HEK293T (cell line): Measurements from ENCODE around the gene ADISSP.

Experiments used
- CTCF ChIA-PET: fragments of 350-600 bp; formaldehyde crosslinking; extraction: SDS; loops from one replicate; lab custom pipeline; 2021; ENCODE audit warnings: antibody characterized with exemption, inconsistent platforms; lab: Yijun Ruan, JAX
- POLR2A ChIA-PET: fragments of 350-600 bp; formaldehyde crosslinking; extraction: SDS; loops from one replicate; lab custom pipeline; 2020; ENCODE audit warnings: antibody characterized with exemption, inconsistent platforms; lab: Yijun Ruan, JAX
- DNase-seq: peaks from one replicate; pipeline ENCODE4 v3.0.0; 2012; ENCODE audit warnings: mixed read lengths; ENCODE audit errors: extremely low spot score
- ARNT ChIP-seq: fragments of 450-650 bp; IDR thresholded peaks from 2 replicates; pipeline ENCODE4 v1.6.1; 2017; ENCODE audit warnings: mild to moderate bottlenecking
- BHLHE40 ChIP-seq: fragments of 450-650 bp; IDR thresholded peaks from 2 replicates; pipeline ENCODE4 v1.6.1; 2016; ENCODE audit warnings: mild to moderate bottlenecking, moderate library complexity, borderline replicate concordance
- CTBP1 ChIP-seq: fragments of 450-650 bp; IDR thresholded peaks from 2 replicates; pipeline ENCODE4 v1.6.1; 2016; ENCODE audit warnings: borderline replicate concordance
- ELF4 ChIP-seq: fragments of 450-650 bp; IDR thresholded peaks from 2 replicates; pipeline ENCODE4 v1.6.1; 2017; ENCODE audit warnings: antibody characterized with exemption
- FOXA1 ChIP-seq: fragments of 450-650 bp; IDR thresholded peaks from 2 replicates; pipeline ENCODE4 v1.6.1; 2016; ENCODE audit warnings: mild to moderate bottlenecking
- FOXK2 ChIP-seq: fragments of 450-650 bp; IDR thresholded peaks from 2 replicates; pipeline ENCODE4 v1.6.1; 2016; ENCODE audit warnings: mild to moderate bottlenecking
- FOXM1 ChIP-seq: fragments of 450-650 bp; IDR thresholded peaks from 2 replicates; pipeline ENCODE4 v1.6.1; 2017; ENCODE audit warnings: mild to moderate bottlenecking, borderline replicate concordance
- HDGF ChIP-seq: fragments of 450-650 bp; IDR thresholded peaks from 2 replicates; pipeline ENCODE4 v1.6.1; 2017; ENCODE audit warnings: antibody characterized with exemption, borderline replicate concordance
- L3MBTL2 ChIP-seq: fragments of 450-650 bp; conservative IDR thresholded peaks from 2 replicates; pipeline ENCODE4 v1.6.1; 2016; ENCODE audit warnings: mild to moderate bottlenecking
- LEF1 ChIP-seq: fragments of 450-650 bp; IDR thresholded peaks from 2 replicates; pipeline ENCODE4 v1.6.1; 2017; ENCODE audit warnings: mild to moderate bottlenecking, borderline replicate concordance
- NFRKB ChIP-seq: fragments of 450-650 bp; IDR thresholded peaks from 2 replicates; pipeline ENCODE4 v1.6.1; 2016; ENCODE audit warnings: mild to moderate bottlenecking, moderate library complexity
- SP1 ChIP-seq: fragments of 450-650 bp; IDR thresholded peaks from 2 replicates; pipeline ENCODE4 v1.6.1; 2017
- SUZ12 ChIP-seq: fragments of 450-650 bp; IDR thresholded peaks from 2 replicates; pipeline ENCODE4 v1.6.1; 2016; ENCODE audit warnings: mild to moderate bottlenecking
- TARDBP ChIP-seq: fragments of 450-650 bp; IDR thresholded peaks from 2 replicates; pipeline ENCODE4 v1.6.1; 2016
- ZNF384 ChIP-seq: fragments of 450-650 bp; IDR thresholded peaks from 2 replicates; pipeline ENCODE4 v1.6.1; 2016
- TF ChIP-seq, protein P1 (sequence below): fragments of 450-650 bp; IDR thresholded peaks from 2 replicates; pipeline ENCODE4 v1.6.1; 2016

The ADISSP gene

DNA sequence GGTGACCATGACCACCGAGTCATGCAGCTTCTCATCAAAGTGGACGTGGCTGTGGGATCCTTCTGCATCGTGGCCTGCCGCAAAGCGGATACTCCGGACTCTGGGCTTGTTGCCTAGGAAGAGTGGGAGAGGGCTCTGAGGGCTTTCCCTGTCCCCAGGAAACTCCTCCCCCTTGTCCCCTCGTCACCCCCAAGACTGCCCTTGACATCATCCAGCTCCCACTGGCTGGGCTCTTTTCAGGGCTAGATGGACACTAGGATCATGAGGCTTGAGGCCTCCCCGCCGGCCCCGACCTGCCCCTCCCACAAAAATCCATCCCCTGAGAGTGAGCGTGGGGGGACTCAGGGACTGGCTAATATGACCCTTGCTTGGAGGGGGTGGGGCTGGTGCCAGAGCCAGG, 9.0 kb downstream of the ADISSP start:
- TF ChIP-seq ZNF384: no peak
- ChIA-PET CTCF (no interaction called here), POLR2A (interaction anchor here (2.5 kb wide), 1 partner anchor 10 kb away, joined by 13 read pairs; the partner anchor contains the start of gene ADISSP)
- no peak for DNase-seq

DNA sequence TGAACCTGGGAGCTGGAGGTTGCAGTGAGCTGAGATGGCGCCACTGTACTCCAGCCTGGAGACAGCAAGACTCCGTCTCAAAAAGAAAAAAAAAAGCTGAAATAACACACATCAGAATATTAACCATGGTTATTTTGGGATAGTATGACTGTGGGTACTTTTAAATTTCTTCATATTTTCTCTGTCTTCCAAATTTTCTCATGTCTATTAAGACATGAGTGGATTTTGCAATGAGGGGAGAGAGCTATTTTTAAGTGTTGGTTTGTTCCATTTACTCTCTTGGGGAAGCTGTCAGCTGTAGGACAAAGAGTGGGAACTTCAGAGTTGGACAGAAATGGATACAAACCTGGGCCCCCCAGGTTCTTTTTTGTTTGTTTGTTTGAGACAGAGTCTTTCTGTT, 10.3 kb downstream of the ADISSP start:
- ChIA-PET CTCF (interaction anchor here (0.7 to 1.1 kb wide), 2 partner anchors 10 to 13 kb away, joined by 3 to 4 read pairs; partner anchors contain the start of gene ADISSP), POLR2A (interaction anchor here (2.5 kb wide), 1 partner anchor 11 kb away, joined by 13 read pairs; the partner anchor contains the start of gene ADISSP)
- no peak for DNase-seq
- TF ChIP-seq SP1 (no peak), BHLHE40 (no peak), TARDBP (no peak), LEF1 (no peak), HDGF (no peak), CTBP1 (no peak), NFRKB (no peak), FOXA1 (no peak), ELF4 (no peak), ARNT (no peak), L3MBTL2 (no peak), FOXM1 (no peak), FOXK2 (no peak), ZNF384 (no peak), SUZ12 (no peak)
- TF ChIP-seq, protein P1, sequence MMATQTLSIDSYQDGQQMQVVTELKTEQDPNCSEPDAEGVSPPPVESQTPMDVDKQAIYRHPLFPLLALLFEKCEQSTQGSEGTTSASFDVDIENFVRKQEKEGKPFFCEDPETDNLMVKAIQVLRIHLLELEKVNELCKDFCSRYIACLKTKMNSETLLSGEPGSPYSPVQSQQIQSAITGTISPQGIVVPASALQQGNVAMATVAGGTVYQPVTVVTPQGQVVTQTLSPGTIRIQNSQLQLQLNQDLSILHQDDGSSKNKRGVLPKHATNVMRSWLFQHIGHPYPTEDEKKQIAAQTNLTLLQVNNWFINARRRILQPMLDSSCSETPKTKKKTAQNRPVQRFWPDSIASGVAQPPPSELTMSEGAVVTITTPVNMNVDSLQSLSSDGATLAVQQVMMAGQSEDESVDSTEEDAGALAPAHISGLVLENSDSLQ: no peak

DNA sequence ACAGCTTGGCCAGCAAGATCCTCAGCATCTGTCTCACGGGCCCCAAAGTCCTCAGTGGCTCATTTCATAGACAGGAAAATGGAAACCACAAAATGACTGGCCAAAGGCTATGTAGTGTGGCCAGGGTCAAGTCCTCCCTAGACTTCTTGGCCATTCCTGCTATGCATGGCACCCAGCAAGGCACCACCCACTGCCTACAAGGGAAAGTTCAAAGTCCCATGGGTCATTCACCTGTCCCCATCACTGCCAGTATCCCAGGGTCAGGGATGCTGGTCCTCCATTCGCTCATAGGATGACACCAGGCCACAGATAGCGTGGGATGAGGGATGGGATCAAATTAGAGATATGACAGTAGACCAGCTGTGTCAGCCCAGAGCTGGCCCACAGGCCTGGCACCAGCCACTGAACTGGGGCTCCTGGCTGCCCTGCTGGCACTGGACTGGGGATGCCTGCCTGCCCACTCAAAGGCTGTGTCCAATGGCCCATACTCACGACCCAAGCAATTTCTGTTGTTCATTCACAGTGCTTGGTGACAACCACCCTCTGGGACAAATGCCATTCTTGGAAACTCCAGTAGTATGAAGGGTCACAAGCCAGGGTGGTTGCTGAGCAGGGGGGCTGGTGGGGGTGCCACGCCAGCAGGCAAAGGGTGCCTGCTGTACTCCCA, 11.6 kb downstream of the ADISSP start:
- DNase-seq: no peak
- POLR2A ChIA-PET: interaction anchor here (1.5 to 2.5 kb wide), 3 partner anchors 10 to 12 kb away, joined by 4 to 13 read pairs (median 8); partner anchors contain the start of gene ADISSP
- no peak for TF ChIP-seq FOXK2
- TF ChIP-seq ZNF384: no peak
- TF ChIP-seq BHLHE40: no peak
- TF ChIP-seq, protein P1: no peak
- no peak for TF ChIP-seq FOXA1
- no peak for TF ChIP-seq L3MBTL2
- TF ChIP-seq CTBP1: no peak
- CTCF ChIA-PET: interaction anchor here (1.1 kb wide), 1 partner anchor 25 kb away, joined by 3 read pairs; the partner anchor contains the start of gene SPEF1

DNA sequence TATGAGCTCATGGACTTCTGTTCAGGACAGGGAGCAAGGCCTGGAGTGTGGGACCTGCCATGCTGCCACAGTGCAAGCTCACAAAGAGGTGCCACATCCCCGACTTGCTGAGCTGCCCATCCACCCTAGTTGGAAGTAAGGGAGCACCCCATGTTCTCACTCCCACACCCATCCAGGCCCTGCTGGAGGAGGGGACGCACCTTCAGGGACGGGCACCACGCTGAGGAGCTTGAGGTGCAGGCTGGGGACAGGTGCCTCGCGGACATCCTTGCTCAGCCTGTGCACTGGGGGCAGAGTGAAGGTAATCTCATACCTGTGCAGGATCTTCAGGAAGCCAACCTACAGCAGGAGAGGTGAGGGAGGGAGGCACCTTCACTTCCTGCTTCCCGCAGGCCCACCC, 12.3 kb downstream of the ADISSP start:
- POLR2A ChIA-PET: interaction anchor here (1.5 to 1.8 kb wide), 2 partner anchors 11 to 12 kb away, joined by 4 to 8 read pairs; partner anchors contain the start of gene ADISSP
- no peak for DNase-seq
- no peak for TF ChIP-seq FOXM1
- no peak for TF ChIP-seq FOXA1
- TF ChIP-seq TARDBP: no peak
- no peak for TF ChIP-seq NFRKB
- CTCF ChIA-PET: interaction anchor here (1.1 kb wide), 1 partner anchor 26 kb away, joined by 3 read pairs; the partner anchor contains the start of gene SPEF1

DNA sequence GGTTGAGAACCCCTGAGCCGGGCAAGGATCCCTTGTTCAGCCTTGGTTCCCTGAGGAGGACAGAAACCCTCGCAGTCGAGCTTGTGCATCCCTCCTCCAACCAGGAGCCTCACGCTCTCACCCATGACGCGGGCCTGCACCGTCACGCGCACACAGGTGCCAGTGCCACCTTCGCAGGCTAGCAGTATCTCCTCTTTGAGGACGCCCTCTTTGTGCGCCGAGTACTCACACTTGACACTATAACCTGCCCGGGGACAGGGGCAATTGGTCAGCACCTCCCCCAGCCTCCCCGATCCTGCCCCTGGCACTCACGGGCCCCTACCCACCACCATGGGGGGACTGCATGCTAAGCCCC, 13.3 kb downstream of the ADISSP start:
- TF ChIP-seq, protein P1: no peak
- no peak for TF ChIP-seq HDGF
- no peak for TF ChIP-seq ELF4
- TF ChIP-seq LEF1: no peak
- TF ChIP-seq SUZ12: no peak
- TF ChIP-seq BHLHE40: no peak
- TF ChIP-seq SP1: no peak
- no peak for TF ChIP-seq ARNT
- TF ChIP-seq NFRKB: no peak
- no peak for TF ChIP-seq FOXA1
- TF ChIP-seq FOXK2: no peak
- TF ChIP-seq L3MBTL2: no peak
- no peak for TF ChIP-seq ZNF384
- no peak for TF ChIP-seq TARDBP
- TF ChIP-seq FOXM1: no peak
- CTCF ChIA-PET: no interaction called here
- POLR2A ChIA-PET: interaction anchor here (1.5 to 1.8 kb wide), 2 partner anchors 12 to 13 kb away, joined by 4 to 8 read pairs; partner anchors contain the start of gene ADISSP
- DNase-seq: no peak

DNA sequence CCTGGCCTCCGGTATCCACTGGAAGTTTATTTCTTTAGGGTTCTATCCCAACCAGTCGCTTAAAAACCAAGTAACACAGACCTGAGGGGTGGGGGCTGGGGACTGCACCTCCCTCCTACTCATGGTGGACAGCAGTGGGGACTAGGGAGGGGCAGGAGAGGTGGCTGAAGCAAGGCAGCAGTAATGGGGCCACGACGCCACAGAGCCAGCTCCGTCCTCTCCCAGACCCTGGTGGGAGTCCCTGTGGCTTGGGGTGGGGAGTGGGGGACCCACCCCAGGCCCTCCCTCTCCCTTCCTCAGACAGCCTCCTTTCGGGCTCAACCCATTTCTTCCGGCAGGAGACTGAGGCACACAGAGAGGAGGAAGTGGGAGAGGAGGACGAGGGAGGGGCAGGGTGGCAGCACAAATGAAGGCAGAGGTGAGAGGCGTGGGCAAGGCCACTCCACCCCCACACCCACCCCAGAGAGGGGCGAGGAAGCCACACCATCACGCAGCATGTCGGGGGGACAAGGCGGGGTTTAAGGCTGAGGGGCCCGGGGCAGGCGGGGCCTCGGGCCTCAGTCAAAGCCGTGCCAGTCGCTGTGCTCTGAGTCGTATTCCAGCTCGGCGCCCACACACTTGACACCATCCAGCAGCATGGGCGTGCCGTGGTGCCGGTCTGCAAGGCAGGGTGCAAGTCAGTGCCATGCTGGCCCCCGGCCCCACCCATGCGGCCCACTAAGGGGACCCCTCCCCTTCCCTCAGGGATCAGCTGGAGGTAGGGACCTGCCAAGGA, 13.9 kb downstream of the ADISSP start:
- CTCF ChIA-PET: interaction anchor here (1.0 kb wide), 1 partner anchor 15 kb away, joined by 4 read pairs; no protein-coding TSS in a partner anchor

More for the DNA sequence above, 13.9 kb downstream of the ADISSP start:
- POLR2A ChIA-PET: interaction anchor here (1.9 kb wide), 1 partner anchor 14 kb away, joined by 6 read pairs; the partner anchor contains the start of gene ADISSP
- no peak for DNase-seq
- TF ChIP-seq ZNF384 (no peak), HDGF (no peak), FOXK2 (no peak), TARDBP (no peak), FOXM1 (no peak), FOXA1 (no peak), ELF4 (no peak)
- TF ChIP-seq, protein P1: no peak
